GM21360 (cell line): ENCODE data around the gene RAG1.
"Not testable (repeated sequence)": the region's sequence is repeated elsewhere in the genome, so short reads cannot be mapped to it uniquely, and the experiment has no call there.

Source experiments
- ATAC-seq: cut with Tn5 transposase; IDR thresholded peaks from one replicate; pipeline ENCODE4 v1.9.1; 2021; ENCODE audit warnings: mild to moderate bottlenecking, moderate library complexity; ENCODE audit not compliant: unreplicated experiment

The RAG1 gene

DNA sequence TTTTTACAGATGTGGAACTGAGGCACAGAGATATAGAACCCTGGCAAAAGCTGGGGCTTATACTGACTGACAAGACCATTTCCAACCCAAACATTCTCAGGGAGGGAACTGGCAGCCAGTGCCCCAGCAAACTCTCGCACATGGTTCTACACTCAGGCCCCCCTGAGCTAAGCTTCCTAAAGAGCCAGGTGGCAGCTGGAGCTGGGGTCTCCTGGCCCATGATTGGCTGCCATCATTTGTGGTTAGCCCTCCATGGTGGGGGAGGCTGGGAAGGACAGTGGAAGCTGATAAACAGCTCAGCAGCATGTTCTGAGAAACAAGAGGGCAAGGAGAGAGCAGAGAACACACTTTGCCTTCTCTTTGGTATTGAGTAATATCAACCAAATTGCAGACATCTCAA is at the start of gene RAG1:
TSS of gene RAG1 (plus strand) at position 314 of the 400 bp plus-strand sequence. CDS start 5,298 bp downstream, outside the sequence.
- ATAC-seq = no peak

DNA sequence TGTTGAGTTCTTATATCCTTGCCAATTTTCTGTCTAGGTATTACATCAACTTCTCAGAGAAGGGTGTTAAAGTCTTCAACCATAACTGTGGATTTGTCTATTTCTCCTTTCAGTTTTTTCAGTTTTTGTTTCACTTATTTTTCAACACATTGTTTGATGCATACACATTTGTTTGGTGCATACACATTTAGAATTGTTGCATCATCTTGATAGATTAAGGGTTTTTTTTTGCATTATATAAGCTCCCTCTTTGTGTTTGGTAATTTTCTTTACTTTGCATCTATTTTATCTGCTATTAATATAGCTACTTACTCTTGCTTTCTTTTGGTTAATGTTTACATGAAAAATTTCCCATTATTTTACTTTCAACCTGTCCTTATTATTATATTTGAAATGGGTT is 37.0 kb upstream of the RAG1 start:
- ATAC-seq = no peak

DNA sequence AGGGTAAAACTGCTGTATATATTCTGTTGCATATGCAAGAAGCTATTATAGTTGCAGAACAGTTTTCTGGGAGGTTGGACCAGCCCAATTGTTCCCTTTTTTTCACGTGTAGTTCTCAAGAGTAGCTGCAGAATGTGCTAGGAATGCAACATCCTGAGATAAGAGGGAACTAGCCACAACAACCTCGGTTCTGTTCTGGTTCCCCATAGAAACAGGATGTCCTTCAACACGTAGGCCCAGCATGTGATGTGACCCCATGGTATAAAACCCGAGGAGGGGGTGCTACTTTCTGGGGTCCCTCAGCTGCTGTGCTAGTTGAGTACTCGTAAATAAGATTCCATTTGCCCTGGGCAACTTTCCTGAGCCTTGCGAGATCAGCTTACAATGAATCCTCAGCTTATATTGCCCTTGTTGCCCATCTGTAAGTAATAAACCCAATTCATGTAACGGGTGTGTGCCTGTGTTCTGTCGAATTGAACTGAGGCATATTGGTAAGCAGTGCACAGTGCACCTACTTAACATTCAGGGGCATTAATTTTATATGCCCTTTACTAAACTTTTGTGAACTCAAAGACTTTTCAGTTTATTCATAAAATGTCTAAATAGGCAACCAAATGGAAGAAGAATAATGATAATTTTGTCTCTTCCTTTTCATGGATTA is 34.7 kb upstream of the RAG1 start:
- ATAC-seq = no peak

DNA sequence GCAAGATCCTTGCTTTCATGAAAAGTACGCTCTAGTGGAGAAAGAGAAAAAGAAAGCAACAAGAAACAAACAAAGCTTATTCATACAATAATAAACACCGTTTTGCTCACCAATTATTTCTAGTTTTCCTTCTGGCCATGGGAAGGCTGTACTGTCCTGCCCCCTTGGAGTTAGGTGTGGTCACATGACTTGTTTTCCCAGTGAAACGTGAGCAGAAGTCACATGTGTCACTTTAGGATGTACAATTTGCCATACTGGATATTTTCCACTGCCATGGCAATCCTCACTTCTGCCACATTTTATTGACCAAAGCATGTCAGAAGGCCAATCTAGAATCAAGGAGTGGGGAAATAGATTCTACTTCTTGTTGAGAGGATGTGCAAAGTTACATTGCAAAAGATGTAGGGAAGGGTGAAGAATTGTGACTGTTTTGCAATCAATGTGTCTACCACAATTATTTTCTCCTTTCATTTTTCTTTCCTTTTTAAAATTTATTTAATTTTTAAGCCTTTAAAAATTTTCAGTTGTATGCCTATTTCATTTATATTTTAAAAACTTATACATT is 33.4 kb upstream of the RAG1 start:
- ATAC-seq = no peak

DNA sequence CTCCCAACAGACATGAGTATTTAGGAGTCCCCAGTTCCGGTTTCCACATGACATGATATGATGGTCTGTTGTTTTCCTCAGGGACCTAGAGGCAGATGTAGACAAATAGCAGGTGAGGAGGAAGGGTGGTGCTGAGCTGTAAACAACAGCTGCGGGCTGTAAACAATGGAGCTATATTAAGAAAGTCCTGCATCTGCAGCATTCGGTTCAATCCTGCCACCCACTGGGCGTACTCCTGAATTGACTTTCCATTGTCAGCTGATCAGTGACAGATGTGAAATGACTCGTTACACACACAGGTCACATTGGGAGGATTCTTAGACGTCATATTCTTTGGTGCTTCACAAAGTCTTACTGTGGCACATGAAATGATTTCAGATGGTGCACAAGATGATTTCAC is 26.8 kb upstream of the RAG1 start:
- ATAC-seq = peak; percentile 99

DNA sequence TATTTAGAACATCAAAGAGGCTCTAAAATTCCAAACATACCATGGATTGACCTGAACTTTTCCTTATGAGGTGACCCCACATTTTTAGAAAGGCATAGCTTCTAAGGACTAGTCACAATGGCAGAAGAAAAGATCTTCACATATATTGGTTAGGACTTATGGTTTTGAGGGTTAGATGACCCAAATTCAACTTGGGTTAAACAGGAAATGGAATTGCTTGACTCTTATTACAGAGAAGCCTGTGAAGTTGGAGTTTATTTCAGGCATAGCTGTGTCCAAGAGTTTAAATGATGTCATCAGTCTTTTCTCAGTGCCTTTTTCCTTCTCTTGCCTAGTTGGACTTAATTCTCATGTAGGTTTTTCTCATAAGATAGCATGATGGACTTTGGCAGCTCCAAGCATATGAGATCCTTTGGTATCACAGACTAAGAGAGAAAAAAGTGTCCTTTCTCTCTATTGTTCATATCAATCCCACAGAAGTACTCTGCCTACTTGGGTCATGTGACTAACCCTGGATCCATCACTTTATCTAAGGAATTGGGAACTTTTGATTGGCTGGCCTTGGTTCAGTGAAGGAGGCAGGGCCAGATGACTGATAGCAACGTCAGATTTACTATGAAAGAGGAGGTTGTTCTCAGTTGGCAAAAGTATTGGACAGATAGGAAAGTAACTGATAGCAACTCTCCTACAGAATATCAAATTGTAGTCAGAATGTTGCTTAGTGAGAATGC is 17.3 kb upstream of the RAG1 start:
- no peak for ATAC-seq

DNA sequence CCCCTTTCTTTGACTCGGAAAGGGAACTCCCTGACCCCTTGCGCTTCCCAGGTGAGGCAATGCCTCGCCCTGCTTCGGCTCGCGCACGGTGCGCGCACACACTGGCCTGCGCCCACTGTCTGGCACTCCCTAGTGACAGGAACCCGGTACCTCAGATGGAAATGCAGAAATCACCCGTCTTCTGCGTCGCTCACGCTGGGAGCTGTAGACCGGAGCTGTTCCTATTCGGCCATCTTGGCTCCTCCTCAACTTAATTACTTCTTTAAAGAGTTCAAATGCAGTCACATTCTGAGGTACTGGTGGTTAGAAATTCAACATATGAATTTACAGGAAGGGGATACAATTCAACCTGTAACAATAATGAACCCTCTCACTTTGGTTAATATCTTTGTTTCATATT is 10.4 kb upstream of the RAG1 start:
- not testable (repeated sequence) for ATAC-seq

DNA sequence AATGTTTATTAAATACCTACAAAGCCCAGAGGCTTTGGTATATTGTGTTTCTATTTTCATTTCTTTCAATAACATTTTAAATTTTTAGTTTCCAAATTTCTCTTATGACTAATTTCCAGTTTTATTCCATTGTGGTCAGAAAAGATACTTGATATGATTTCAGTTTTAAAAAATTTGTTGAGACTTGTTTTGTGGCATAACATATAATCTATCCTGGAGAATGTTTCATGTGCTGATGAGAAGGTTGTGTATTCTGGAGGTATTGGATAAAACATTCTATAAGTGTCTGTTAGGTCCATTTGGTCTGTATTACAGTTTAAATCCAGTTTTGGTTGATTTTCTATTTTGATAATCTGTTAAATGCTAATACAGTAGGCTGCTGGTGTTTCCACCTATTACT is 9.8 kb upstream of the RAG1 start:
- no peak for ATAC-seq

DNA sequence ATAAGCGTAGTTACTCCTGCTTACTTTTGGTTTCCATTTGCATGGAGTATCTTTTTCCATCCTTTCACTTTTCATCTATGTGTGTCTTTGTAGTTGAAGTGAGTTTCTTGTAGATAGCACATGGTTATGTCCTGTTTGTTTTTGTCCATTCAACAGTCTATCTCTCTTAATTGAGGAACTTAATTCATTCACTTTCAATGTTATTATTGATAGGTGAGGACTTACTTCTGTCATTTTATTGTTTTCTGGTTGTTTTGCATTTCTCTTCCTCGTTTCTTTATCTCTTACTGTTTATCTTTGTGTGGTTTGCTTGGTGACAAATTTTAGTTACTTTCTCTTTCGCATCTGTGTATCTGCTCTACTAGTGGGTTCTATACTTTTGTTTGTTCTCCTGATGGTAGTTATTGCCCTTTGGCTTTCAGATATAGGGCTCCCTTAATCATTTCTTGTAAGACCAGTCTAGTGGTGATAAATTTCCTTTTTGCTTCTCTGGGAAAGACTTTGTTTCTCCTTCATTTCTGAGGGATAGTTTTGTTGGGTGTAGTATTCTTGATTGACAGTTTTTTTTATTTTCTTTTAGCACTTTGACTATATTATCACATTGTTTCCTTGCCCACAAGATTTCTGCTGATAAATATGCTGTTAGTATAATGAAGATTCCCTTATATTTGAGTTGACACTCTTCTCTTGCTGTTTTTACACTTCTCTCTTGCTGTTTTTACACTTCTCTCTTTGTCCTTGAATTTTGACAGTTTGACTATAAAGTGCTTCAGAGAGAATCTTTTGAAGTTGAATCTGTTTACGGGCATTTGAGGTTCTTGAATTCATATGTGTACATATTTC is 9.0 kb upstream of the RAG1 start:
- ATAC-seq = no peak

DNA sequence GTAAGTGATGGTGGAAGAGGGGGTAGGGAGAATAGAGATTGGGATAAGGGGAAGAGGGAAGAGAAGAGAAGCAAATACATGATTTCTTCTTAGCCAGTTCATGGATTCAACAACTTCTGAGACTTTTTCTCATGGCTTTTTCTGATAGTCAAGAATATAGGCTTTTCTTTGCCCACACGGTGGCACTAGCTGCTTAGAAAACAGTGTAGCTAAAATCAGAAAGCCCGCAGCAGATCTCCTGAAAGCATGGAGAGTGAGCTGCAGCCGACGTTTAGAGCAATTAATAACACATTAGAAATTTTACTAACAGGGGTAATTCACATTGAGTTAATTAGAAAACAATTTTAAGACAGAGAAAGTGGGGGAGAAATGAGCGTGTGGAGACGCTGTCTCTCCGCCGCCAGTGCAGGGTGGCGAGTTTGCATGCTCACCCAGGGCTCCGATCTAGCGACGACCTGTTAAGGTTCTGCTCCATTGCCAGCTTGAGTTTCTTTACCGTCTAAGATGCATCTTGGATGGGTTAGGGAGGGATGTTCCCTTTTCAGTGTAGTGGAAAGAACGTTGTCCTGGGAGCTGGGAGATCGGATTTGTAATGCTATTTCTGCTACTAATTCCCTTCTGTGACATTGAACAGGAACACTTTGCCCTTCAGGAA is 3.3 kb upstream of the RAG1 start:
- peak; percentile 56 for ATAC-seq

DNA sequence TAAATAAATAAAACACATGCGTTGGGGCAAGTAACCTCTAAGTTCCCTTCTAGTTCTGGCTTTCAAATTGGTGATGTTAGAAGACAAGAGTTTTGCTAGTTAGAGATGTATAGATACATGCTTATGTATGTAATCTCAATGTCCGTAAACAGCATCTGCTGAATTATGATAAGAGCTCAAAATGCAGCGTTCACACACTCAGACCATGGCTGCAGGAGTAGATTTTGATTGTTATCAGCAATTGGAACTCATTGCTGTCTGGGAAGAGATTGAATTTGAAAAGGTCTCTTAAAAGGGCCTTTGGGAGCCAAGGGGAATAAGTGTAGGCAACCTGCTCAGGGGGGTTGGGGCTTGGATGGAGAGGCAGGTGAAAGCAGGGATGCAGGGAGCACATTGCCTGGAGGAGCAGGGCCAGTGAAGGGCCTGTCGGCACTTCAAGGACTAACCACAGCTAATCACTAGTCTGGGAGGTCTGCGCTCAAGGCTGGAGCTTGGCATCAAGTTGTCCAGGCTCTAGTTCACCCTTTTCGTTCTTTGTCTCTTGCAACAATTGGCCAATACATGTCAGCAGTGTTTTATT is 2.7 kb upstream of the RAG1 start:
- ATAC-seq = no peak

DNA sequence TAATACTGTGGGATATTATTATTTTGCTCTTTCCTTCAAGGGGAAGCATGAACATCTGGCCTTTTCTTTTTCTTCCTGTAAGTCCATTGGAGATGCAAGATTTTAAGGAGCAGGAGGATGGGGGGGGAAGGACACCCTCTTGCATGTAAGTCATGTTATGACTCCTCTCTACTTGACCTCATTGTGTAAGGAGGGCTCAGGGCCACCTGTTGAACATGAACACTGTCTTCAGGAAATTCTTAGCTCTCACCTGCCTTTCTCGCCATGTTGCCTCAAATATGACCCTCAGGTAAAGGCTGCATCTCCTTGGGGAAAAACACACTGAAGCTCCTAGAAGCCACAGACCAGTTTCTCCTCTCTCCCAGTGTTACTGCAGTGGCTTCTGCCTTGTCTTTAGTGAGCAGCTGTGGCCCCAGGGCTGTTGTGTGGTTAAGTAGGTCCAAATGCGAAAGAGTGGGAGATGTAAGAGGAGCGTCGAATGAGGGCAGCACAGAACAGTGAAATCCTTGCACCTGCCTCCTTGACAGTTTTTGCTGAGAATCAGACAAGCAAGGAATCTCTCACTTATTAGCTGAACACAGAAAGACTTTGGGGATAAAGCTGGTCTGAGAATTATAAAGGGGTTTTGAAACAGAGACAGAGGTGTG is 1.3 kb upstream of the RAG1 start:
- ATAC-seq = peak; percentile 49

DNA sequence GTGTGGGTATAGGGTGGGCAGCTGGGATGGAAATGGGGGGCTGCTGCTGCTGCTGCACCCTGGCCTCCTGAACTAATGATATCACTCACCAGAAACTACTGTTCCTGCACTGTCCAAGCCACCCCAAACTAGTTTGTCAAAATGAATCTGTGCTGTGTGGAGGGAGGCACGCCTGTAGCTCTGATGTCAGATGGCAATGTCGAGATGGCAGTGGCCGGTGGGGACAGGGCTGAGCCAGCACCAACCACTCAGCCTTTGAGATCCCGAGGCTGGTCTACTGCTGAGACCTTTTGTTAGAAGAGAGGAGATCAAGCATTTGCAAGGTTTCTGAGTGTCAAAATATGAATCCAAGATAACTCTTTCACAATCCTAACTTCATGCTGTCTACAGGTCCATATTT is 1.3 kb downstream of the RAG1 start:
- ATAC-seq = no peak

DNA sequence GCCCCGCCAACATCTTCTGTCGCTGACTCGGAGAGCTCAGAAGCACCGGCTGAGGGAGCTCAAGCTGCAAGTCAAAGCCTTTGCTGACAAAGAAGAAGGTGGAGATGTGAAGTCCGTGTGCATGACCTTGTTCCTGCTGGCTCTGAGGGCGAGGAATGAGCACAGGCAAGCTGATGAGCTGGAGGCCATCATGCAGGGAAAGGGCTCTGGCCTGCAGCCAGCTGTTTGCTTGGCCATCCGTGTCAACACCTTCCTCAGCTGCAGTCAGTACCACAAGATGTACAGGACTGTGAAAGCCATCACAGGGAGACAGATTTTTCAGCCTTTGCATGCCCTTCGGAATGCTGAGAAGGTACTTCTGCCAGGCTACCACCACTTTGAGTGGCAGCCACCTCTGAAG is 6.7 kb downstream of the RAG1 start:
- ATAC-seq = no peak

DNA sequence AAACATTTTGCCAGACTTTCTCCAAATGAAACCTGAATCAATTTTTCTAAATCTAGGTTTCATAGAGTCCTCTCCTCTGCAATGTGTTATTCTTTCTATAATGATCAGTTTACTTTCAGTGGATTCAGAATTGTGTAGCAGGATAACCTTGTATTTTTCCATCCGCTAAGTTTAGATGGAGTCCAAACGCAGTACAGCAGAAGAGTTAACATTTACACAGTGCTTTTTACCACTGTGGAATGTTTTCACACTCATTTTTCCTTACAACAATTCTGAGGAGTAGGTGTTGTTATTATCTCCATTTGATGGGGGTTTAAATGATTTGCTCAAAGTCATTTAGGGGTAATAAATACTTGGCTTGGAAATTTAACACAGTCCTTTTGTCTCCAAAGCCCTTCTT is 9.6 kb downstream of the RAG1 start:
- no peak for ATAC-seq

DNA sequence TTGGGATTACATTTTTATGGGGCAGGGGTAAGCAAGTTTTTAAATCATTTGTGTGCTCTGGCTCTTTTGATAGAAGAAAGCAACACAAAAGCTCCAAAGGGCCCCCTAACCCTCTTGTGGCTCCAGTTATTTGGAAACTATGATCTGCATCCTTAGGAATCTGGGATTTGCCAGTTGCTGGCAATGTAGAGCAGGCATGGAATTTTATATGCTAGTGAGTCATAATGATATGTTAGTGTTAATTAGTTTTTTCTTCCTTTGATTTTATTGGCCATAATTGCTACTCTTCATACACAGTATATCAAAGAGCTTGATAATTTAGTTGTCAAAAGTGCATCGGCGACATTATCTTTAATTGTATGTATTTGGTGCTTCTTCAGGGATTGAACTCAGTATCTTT is 10.1 kb downstream of the RAG1 start:
- no peak for ATAC-seq

DNA sequence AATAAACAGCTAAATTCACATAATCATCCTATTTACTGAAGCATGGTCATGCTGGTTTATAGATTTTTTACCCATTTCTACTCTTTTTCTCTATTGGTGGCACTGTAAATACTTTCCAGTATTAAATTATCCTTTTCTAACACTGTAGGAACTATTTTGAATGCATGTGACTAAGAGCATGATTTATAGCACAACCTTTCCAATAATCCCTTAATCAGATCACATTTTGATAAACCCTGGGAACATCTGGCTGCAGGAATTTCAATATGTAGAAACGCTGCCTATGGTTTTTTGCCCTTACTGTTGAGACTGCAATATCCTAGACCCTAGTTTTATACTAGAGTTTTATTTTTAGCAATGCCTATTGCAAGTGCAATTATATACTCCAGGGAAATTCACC is 10.7 kb downstream of the RAG1 start:
- no peak for ATAC-seq

DNA sequence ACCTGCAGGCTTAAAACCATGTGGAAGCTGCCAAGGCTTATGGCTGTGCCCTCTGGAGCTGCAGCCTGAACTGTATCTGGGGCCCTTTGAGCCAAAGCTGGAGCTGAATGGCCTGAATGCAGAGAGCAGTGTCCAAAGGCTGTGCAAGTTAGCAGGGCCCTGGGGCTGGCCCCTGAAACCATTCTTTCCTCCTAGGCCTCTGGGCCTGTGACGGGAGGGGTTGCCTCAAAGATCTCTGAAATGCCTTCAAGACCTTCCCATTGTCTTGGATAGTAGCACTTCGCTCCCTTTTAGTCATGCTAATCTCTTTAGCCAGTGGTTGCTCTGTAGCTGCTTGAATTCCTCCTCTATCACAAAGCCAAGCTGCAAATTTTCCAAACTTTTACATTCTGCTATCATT is 13.7 kb downstream of the RAG1 start:
- no peak for ATAC-seq

DNA sequence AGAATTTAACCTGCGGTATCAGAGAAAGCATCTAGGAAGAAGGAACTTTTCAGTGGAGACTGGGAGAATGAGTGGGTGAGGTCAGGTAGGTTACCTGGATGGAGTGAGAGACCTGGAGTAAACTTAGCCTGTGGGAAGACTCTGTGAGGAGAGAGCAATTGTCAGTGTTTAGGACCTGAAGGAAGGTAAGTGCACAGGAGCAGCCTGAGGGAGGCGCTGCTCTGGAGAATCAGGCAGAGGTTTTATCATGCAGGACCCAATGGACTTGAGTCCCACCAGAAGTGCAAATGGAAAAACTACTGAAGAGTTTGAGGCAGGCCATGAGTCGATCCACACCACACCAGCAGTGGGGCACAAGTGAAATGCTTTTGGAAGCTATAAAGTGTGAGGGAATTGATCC is 15.9 kb downstream of the RAG1 start:
- no peak for ATAC-seq

DNA sequence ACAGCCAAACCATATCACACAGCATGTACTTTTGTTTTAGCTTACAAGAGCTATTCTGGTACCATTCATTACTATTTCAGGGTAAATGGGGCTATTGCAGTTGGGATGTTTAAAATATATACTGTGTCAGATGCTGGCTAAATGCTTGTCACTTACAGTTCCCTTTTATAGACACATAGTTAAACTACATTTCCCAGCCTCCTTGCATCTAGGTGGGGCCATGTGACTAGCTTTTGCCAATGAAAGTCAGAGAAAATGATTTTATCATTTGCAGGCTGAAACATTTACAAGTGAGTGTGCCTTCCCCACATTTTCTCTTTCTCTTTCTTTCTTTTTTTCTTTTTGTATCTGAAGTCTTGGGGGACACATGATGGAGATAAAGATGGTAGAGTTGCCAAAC is 18.7 kb downstream of the RAG1 start:
- no peak for ATAC-seq
